Limb (tissue), 2 donors: ENCODE measurements around the gene SLC25A42.
"Not testable (repeated sequence)": the region's sequence is repeated elsewhere in the genome, so short reads cannot be mapped to it uniquely, and the experiment has no call there.

ENCODE experiments used
- DNase-seq, 2 donors: peaks; one replicate each; pipeline ENCODE4 v3.0.0-alpha.2; 2016; ENCODE audit errors: extremely low spot score in 2 of 2

SLC25A42 gene

DNA sequence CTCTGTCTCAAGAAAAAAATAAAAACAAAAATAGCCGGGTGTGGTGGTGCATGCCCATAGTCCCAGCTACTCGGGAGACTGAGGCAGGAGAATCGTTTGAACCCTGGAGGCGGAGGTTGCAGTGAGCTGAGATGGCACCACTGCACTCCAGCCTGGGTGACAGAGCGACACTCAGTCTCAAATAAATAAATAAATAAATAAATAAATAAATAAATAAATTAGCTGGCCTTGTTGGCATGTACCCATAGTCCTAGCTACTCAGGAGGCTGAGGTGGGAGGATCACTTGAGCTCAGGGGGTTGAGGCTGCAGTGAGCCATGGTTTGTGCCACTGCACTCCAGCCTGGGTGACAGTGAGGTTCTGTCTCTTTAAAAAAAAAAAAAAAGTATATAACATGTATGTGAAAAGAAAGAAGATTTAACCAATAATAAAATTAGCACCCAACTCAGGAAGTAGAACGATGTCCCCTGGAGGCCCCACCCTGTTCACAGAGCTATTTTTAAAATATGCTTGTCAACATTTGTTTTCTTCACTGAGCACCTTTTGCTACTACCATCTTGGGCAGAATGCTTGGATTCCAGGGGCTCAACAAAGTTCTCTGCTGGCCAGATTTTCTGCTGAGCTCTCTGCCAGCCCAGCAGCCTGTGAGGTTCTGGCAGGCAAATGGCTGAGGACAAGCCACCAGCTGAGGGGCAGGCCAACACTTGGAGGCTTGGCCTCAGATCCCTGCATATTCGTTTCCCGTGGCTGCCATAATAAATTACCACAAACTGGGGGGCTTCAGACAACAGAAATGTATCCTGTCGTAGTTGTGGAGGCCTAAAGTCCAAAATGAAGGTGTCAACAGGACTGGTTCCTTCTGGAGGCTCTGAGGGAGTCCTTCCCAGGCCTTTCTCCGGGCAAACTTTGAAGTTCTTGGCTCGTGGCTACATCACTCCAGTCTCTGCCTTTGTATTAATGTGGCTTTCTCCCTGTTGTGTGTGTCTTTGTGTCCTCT, 5.2 kb downstream of the SLC25A42 start:
- DNase-seq: no peak

GRCh38 chr19:19071897-19072296, 8.1 kb downstream of the SLC25A42 start:
- DNase-seq: no peak

DNA sequence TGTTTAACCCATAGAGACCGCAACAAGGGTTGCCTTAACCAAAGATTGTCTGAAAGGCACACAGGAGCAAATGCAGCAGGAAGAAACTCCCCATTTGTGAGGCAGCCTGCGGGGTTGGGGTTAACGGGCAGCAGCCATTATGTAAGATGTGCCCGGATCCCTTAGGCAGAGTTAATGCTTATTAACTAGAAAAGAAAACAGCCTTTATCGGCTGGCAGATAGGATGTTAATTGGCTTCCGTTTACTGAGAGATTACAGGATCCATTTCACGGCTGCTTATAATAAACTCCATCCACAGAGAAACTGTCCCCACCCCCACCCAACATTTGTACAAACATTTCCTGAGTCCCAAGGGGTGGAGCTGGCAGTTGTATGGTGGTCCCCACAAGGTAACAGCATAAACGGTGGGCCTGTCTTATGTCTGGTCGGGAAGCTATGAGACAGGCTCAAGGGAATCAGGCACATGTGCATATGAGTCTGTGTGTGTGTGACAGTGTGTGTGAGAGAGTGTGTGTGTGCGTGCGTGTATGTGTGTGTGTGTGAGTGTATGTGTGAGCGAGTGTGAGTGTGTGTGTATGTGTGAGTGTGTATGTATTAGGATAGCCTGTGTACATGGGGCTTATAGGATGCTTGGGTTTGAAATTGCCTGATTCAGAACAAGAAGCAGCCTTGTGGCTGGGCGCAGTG, 10.5 kb downstream of the SLC25A42 start:
- no peak for DNase-seq

GRCh38 chr19:19075126-19075525, 11.3 kb downstream of the SLC25A42 start:
- no peak for DNase-seq

- DNase-seq: no peak
Measured at GRCh38 chr19:19076476-19076875, 12.7 kb downstream of the SLC25A42 start.

GRCh38 chr19:19077103-19077502, 13.3 kb downstream of the SLC25A42 start:
- DNase-seq: no peak

- no peak for DNase-seq
Measured at GRCh38 chr19:19078801-19079200, 15.0 kb downstream of the SLC25A42 start.

DNA sequence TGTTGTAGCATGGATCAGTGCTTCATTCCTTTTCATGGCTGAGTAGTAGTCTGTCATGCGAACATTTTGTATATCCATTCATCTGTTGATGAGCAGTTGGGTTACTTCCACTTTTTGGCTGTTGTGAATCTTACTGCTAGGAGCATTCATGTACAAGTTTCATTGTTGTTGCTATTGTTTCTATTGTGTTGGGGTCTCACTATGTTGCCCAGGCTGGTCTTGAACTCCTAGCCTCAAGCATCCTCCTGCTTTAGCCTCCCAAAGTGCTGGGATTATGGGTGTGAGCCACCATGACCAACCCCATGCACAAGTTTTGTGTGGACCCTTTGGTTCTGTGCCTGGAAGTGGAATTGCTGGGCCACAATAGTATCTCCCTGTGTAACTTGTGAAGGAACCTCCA, 15.8 kb downstream of the SLC25A42 start:
- no peak for DNase-seq

- DNase-seq: no peak
Measured at GRCh38 chr19:19081642-19082151, 17.9 kb downstream of the SLC25A42 start.

DNA sequence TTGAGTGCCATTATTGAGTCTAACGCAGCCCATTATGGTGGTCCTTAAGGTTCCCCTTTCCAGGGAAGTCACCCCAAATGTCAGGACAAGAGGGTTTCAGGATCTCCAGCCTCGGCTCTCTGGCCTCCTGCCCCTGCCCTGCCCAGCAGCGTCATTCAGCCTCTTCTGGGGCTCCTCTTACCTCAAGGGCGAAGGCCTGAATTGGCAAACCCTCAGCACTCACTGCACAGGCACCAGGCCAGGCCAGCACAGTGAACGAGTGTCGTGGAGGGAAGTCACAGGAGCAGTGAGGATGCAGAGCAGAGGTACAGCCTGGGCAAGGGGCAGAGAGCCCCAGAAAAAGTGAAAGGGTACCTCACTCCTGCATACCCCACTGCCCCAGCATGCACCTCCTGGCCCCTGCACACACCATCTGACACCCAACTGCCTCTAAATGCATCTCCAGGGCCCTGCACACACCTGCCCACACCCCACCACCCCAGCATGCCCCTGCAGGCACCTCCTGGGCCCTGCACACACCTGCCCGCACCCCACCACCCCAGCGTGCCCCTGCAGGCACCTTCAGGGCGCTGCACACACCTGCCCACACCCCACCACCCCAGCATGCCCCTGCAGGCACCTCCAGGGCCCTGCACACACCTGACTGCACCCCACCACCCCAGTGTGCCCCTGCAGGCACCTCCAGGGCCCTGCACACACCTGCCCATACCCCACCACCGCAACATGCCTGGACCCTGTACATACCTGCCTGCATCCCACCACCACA, 19.8 kb downstream of the SLC25A42 start:
- DNase-seq: no peak

- DNase-seq: no peak
Measured at GRCh38 chr19:19087676-19088075, 23.9 kb downstream of the SLC25A42 start.

DNA sequence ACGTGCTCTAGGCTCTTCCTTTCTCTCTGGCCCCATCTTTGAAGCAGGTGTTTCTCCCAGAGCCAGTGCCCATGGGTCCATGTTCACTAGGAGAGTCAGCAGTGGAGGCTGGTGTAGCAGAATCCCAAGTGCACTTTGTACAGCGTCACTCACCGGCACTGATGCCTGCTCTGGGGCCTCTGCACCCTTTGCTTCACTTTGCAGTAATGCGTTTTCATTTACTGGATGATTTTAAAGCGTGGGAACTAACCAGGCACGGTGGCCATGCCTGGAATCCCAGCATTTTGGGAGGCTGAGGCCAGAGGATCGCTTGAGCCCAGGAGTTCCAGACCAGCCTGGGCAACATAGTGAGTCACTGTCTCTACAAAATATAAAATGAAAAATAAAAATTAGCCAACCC, 30.7 kb downstream of the SLC25A42 start:
- no peak for DNase-seq

- no peak for DNase-seq
Measured at GRCh38 chr19:19095691-19096090, 31.9 kb downstream of the SLC25A42 start.

GRCh38 chr19:19096641-19097627, 33.1 kb downstream of the SLC25A42 start:
- no peak for DNase-seq

- no peak for DNase-seq
Measured at GRCh38 chr19:19098084-19098702, 34.4 kb downstream of the SLC25A42 start.

- DNase-seq: no peak
Measured at GRCh38 chr19:19098703-19099632, 35.2 kb downstream of the SLC25A42 start.

DNA sequence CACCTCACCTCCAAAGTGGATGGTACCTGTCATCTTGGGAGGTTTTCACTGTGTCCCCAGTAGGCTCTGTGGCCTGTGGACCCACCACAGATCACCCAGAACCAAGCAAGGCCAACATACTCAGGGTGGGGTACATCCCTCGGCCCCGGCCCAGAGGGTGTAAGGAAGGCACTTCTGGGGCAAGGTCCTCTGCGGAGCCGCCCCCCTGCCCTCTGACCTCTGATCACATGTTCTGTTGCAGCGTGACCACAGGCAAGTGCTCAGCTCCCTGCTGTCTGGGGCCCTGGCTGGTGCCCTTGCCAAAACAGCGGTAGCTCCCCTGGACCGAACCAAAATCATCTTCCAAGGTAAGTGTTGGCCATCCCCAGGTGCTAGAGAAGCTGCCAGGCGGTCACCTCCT, 37.7 kb downstream of the SLC25A42 start:
- DNase-seq: no peak

DNA sequence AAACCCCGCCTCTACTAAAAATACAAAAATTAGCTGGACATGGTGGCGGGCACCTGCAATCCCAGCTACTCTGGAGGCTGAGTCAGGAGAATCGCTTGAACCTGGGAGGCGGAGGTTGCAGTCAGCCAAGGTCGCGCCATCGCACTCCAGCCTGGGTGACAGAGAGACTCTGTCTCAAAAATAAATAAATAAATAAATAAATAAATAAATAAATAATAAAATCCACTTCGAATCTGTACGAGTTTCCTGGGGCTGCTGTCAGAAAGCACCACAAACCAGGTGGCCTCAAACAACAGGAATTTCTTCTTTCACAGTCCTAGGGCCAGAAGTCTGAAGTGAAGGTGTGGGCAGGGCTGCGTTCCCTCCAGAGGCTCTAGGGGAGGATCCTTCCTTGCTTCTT, 38.8 kb downstream of the SLC25A42 start:
- DNase-seq: not testable (repeated sequence)

DNA sequence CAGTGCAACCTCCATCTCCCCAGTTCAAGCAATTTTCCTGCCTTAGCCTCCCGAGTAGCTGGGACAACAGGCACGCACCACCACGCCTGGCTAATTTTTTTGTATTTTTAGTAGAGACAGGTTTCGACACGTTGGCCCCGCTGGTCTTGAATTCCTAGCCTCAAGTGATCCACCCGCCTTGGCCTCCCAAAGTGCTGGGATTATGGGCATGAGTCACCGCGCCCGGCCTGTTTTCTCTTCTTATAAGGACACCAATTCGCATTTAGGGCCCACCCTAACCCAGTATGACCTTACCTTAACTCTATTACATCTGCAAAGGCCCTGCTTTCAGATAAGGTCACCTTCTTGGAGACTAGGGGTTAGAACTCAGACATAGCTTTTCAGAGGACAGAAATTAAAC, 39.4 kb downstream of the SLC25A42 start:
- DNase-seq: no peak
